Stimulated activated CD4-positive, alpha-beta T cell treated with anti-CD3 and anti-CD28 coated beads, Interleukin-4, amount 100 ng/mL, for 48 hours (primary cell): ENCODE measurements around the gene GRIK3.
"Not testable (repeated sequence)": the region's sequence is repeated elsewhere in the genome, so short reads cannot be mapped to it uniquely, and the experiment has no call there.

Source experiments
- DNase-seq, 2 donors: peaks; one replicate each; pipeline ENCODE4 v3.0.0-alpha.2; 2020; ENCODE audit warnings: low read depth in 2 of 2

Gene GRIK3

DNA sequence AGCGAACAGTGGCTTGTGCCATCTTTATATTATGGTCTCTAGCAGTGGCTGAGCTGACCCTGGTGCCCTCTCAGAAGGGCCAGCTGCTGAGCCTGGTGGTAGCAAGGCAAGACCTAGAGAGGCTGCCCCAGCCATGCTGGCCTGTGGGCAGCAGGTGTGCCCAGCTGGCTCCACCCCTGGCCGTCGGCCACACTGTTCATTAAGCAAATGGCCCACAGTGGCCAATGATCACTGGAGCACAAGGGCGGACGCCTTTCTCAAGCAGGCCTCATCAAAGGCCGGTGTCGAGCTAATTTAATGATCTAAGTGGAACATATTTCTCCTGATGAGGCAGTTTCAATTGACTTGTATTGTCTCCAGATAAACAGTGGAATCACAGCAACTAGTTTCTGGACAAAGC, 89.4 kb downstream of the GRIK3 start:
- DNase-seq = no peak

- no peak for DNase-seq
These were observed 92.2 kb downstream of the GRIK3 start for GRCh38 chr1:36942148-36942547.

GRCh38 chr1:36941316-36941978, 92.9 kb downstream of the GRIK3 start:
- no peak for DNase-seq

- DNase-seq = no peak
These were observed 95.5 kb downstream of the GRIK3 start for GRCh38 chr1:36938819-36939218.

GRCh38 chr1:36937371-36937770, 96.9 kb downstream of the GRIK3 start:
- no peak for DNase-seq

- no peak for DNase-seq
These were observed 100.3 kb downstream of the GRIK3 start for GRCh38 chr1:36934061-36934460.

DNA sequence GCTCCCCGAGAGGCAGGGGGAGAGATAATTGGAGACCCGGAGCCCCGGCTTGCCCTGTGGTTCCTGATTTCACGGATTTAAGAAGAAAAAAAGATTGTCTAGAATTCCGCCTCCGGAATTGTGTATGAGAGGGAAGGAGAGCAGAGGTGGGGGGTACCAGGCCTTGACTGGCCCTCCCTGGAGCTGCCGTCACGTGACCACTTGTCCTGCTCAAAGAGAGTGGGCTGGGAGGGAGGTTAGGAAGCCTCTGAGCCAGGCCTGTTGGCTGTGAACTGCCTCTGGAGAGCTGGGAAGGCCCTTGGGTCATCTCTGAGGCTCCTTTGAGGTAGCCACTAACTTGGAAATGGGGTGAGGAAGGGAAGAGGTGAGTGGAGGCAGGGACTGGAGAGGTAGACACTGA, 106.5 kb downstream of the GRIK3 start:
- no peak for DNase-seq

GRCh38 chr1:36925251-36925650, 109.1 kb downstream of the GRIK3 start:
- DNase-seq = no peak

GRCh38 chr1:36924282-36924811, 110.0 kb downstream of the GRIK3 start:
- DNase-seq = peak; percentile 16 to 56

- no peak for DNase-seq
These were observed 111.5 kb downstream of the GRIK3 start for GRCh38 chr1:36922593-36923426.

DNA sequence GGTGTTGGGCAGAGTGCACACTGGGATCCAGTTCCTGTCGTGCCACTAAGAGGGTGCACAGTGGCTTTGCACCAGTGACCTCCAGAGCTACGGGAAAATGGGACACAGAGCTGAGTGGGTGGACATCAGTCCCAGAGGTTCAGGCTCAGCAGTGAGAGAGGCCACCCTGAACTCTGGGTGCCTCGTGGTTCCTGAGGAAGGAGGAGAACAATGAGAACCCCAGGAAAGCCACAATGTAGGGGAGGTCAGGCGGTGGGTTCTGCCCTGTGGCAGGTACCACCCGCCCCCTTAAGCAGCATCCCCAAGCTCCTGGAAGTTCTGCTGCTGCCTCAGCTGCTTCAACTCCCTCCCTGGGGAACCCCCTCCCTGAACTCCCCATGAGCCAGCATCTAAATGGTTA, 112.2 kb downstream of the GRIK3 start:
- DNase-seq = no peak

DNA sequence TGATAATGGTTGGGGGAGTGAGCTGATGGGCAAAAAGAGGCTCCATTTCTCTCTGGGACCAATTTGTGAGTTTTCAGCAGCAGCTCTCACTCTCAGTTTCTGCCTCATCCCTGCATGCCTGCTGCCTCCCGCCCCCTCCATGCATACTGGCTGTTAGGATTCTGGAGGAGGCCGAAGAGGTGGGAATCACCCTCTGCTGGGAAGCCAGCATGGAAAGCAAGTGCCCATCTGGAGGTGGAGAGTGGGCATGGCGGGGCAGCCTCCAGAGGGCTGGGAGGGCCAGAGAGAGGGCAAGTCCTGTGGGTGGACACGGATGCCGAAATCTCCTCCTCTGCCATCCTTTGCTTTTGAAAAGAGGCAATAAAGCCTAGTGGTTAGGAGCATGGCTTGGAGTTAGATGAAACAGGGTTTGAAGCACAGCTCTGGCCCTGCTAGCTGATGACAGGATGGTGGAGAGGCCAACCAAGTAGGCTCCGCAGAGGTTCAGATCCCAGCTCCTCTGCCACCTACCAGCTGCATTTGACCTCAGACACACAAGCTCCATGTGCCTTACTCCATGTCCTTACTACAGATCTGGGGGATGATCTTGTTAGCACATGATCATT, 113.4 kb downstream of the GRIK3 start:
- DNase-seq = no peak

GRCh38 chr1:36920371-36920770, 113.9 kb downstream of the GRIK3 start:
- DNase-seq = no peak

GRCh38 chr1:36919491-36920145, 114.7 kb downstream of the GRIK3 start:
- DNase-seq = no peak

DNA sequence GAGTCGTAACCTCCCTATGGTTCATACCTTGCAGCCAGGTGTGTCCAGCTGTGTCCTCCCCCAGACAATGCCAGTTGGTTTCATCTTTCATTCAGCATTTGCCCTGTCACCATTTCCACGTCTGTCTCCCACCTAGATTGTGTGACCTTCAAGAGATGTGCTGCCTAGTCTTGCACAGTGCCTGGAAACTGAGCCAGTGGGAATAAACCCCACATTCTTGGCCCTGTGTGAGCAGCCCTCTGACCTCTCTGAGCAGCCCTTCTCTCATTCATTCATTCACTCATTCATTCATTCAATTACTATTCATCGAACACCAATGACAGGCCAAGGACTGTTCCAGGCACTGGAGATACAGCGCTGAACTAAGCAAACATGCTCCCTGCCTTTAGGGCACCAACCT, 115.7 kb downstream of the GRIK3 start:
- no peak for DNase-seq

- not testable (repeated sequence) for DNase-seq
These were observed 117.8 kb downstream of the GRIK3 start for GRCh38 chr1:36916542-36916941.

GRCh38 chr1:36913484-36914060, 120.7 kb downstream of the GRIK3 start:
- DNase-seq = no peak

- no peak for DNase-seq
These were observed 121.3 kb downstream of the GRIK3 start for GRCh38 chr1:36913016-36913415.

GRCh38 chr1:36912365-36912865, 121.9 kb downstream of the GRIK3 start:
- no peak for DNase-seq

- DNase-seq = no peak
These were observed 122.6 kb downstream of the GRIK3 start for GRCh38 chr1:36911561-36912364.
